GM12872 (cell line): ENCODE results near the gene CMYA5.

Source experiments
- CTCF ChIP-seq: IDR thresholded peaks from 3 replicates; pipeline ENCODE4 v1.5.1; 2011; ENCODE audit warnings: low read depth, mild to moderate bottlenecking, low read length, moderate library complexity; ENCODE audit not compliant: insufficient read depth

The CMYA5 gene

GRCh38 chr5:79834754-79835714, 145.4 kb downstream of the CMYA5 start:
- TF ChIP-seq CTCF, result no peak

- TF ChIP-seq CTCF, result no peak
Observed at GRCh38 chr5:79837761-79838551, 148.3 kb downstream of the CMYA5 start.

- TF ChIP-seq CTCF, result no peak
Observed at GRCh38 chr5:79840084-79840990, 150.7 kb downstream of the CMYA5 start.

GRCh38 chr5:79841172-79841571, 151.5 kb downstream of the CMYA5 start:
- no peak for TF ChIP-seq CTCF

GRCh38 chr5:79842006-79842881, 152.6 kb downstream of the CMYA5 start:
- TF ChIP-seq CTCF, result no peak

GRCh38 chr5:79842991-79843390, 153.4 kb downstream of the CMYA5 start:
- no peak for TF ChIP-seq CTCF
